Measurements from ENCODE around the gene CLEC10A.
"Not testable (repeated sequence)": the region's sequence is repeated elsewhere in the genome, so short reads cannot be mapped to it uniquely, and the experiment has no call there.

Gene CLEC10A, protein sequence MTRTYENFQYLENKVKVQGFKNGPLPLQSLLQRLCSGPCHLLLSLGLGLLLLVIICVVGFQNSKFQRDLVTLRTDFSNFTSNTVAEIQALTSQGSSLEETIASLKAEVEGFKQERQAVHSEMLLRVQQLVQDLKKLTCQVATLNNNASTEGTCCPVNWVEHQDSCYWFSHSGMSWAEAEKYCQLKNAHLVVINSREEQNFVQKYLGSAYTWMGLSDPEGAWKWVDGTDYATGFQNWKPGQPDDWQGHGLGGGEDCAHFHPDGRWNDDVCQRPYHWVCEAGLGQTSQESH

GRCh38 chr17:7079581-7080455 lies at the start of gene CLEC10A:
TSS of gene CLEC10A (minus strand) at chr17:7080251. CDS start at chr17:7078812, 1,439 bp downstream.
- in situ Hi-C loops (cut with HindIII; ENCODE audit: low pct_unique_long_range_greater_than_20kb, low sequenced_read_pairs), result no loop called here
- no peak for DNase-seq (ENCODE audit: low read depth in 1 of 2, low spot score in 1 of 2)
- TF ChIP-seq JUND (IDR thresholded peaks at IDR 0.05; ENCODE audit: low read depth), result no peak

- no peak for DNase-seq (ENCODE audit: low read depth in 1 of 2, low spot score in 1 of 2)
- no peak for TF ChIP-seq JUND (IDR thresholded peaks at IDR 0.05; ENCODE audit: low read depth)
- in situ Hi-C loops (cut with HindIII; ENCODE audit: low pct_unique_long_range_greater_than_20kb, low sequenced_read_pairs), result no loop called here
Observed at GRCh38 chr17:7129311-7129710, 49.3 kb upstream of the CLEC10A start.

- DNase-seq (ENCODE audit: low read depth in 1 of 2, low spot score in 1 of 2), result no peak
- in situ Hi-C loops (cut with HindIII; ENCODE audit: low pct_unique_long_range_greater_than_20kb, low sequenced_read_pairs), result no loop called here
- TF ChIP-seq JUND (IDR thresholded peaks at IDR 0.05; ENCODE audit: low read depth), result no peak
Observed at GRCh38 chr17:7128160-7128559, 48.1 kb upstream of the CLEC10A start.

- in situ Hi-C loops (cut with HindIII; ENCODE audit: low pct_unique_long_range_greater_than_20kb, low sequenced_read_pairs); DNase-seq (ENCODE audit: low read depth in 1 of 2, low spot score in 1 of 2): not testable (repeated sequence)
Observed at GRCh38 chr17:7127501-7127900, 47.5 kb upstream of the CLEC10A start.

- DNase-seq (ENCODE audit: low read depth in 1 of 2, low spot score in 1 of 2), result peak in 1 of 2 experiments; percentile 22
Observed at GRCh38 chr17:7126386-7126785, 46.3 kb upstream of the CLEC10A start.

DNA sequence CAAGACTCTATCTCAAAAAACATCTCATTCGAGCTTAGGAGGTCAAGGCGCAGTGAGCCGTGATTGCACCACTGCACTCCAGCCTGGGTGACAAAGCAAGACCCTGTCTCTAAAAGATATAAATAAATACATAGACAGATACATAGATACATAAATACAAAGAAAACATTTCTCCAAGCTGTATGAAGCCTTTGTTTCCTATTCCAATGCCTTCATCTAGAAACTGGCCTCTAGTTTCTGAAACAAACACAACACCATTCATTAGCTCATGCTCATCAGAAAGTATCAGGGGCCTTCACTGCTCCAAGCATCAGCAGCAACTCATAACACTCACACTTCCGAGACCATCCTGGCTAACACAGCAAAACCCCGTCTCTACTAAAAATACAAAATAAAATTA lies 44.9 kb upstream of the CLEC10A start:
- in situ Hi-C loops (cut with HindIII; ENCODE audit: low pct_unique_long_range_greater_than_20kb, low sequenced_read_pairs), result no loop called here
- DNase-seq (ENCODE audit: low read depth in 1 of 2, low spot score in 1 of 2), result no peak
- TF ChIP-seq JUND (IDR thresholded peaks at IDR 0.05; ENCODE audit: low read depth), result no peak

More at GRCh38 chr17:7126386-7126785, 46.3 kb upstream of the CLEC10A start:
- in situ Hi-C loops (cut with HindIII; ENCODE audit: low pct_unique_long_range_greater_than_20kb, low sequenced_read_pairs), result not testable (repeated sequence)

GRCh38 chr17:7123844-7124243 lies 43.8 kb upstream of the CLEC10A start:
- TF ChIP-seq JUND (IDR thresholded peaks at IDR 0.05; ENCODE audit: low read depth), result no peak
- in situ Hi-C loops (cut with HindIII; ENCODE audit: low pct_unique_long_range_greater_than_20kb, low sequenced_read_pairs), result no loop called here
- DNase-seq (ENCODE audit: low read depth in 1 of 2, low spot score in 1 of 2), result no peak

- no peak for TF ChIP-seq JUND (IDR thresholded peaks at IDR 0.05; ENCODE audit: low read depth)
- in situ Hi-C loops (cut with HindIII; ENCODE audit: low pct_unique_long_range_greater_than_20kb, low sequenced_read_pairs), result no loop called here
- DNase-seq (ENCODE audit: low read depth in 1 of 2, low spot score in 1 of 2), result no peak
Observed at GRCh38 chr17:7122381-7122780, 42.3 kb upstream of the CLEC10A start.

- in situ Hi-C loops (cut with HindIII; ENCODE audit: low pct_unique_long_range_greater_than_20kb, low sequenced_read_pairs); DNase-seq (ENCODE audit: low read depth in 1 of 2, low spot score in 1 of 2): not testable (repeated sequence)
Observed at GRCh38 chr17:7120635-7121034, 40.6 kb upstream of the CLEC10A start.

DNA sequence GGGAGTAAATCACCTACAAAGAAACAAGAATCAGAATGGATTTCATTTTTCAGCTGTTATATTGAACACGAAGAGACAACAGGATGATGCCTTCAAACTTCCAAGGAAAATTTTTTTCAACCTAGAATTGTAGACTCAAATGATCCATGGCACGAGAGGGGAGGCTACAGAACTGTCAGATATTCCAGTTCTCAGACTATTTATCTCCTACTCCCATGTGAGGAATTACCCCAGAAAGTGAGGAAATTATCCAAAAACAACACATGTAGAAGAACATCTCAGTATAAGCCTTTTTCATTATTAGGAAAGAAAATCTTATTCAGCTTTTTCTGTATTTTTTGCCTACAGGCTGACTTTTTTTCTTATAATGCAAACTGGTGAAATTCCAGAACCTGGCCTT lies 40.1 kb upstream of the CLEC10A start:
- no peak for DNase-seq (ENCODE audit: low read depth in 1 of 2, low spot score in 1 of 2)
- TF ChIP-seq JUND (IDR thresholded peaks at IDR 0.05; ENCODE audit: low read depth), result no peak
- in situ Hi-C loops (cut with HindIII; ENCODE audit: low pct_unique_long_range_greater_than_20kb, low sequenced_read_pairs), result no loop called here

DNA sequence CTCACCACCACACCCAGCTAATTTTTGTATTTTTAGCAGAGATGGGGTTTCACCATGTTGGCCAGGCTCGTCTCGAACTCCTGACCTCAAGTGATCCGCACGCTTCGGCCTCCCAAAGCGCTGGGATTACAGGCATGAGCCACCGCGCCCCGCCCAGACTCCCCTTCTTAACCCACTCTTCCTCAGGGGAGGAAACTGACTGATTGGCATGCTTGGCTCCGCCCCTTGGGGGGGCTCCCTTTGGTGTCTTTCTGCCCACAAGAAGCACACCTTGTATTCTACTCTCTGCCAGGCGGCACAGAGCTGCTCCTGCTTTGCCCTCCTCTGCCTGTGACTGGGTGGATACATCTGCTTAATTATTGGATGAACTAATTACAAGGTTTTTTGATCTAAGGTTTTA lies 39.3 kb upstream of the CLEC10A start:
- TF ChIP-seq JUND (IDR thresholded peaks at IDR 0.05; ENCODE audit: low read depth), result no peak
- in situ Hi-C loops (cut with HindIII; ENCODE audit: low pct_unique_long_range_greater_than_20kb, low sequenced_read_pairs), result no loop called here
- no peak for DNase-seq (ENCODE audit: low read depth in 1 of 2, low spot score in 1 of 2)

DNA sequence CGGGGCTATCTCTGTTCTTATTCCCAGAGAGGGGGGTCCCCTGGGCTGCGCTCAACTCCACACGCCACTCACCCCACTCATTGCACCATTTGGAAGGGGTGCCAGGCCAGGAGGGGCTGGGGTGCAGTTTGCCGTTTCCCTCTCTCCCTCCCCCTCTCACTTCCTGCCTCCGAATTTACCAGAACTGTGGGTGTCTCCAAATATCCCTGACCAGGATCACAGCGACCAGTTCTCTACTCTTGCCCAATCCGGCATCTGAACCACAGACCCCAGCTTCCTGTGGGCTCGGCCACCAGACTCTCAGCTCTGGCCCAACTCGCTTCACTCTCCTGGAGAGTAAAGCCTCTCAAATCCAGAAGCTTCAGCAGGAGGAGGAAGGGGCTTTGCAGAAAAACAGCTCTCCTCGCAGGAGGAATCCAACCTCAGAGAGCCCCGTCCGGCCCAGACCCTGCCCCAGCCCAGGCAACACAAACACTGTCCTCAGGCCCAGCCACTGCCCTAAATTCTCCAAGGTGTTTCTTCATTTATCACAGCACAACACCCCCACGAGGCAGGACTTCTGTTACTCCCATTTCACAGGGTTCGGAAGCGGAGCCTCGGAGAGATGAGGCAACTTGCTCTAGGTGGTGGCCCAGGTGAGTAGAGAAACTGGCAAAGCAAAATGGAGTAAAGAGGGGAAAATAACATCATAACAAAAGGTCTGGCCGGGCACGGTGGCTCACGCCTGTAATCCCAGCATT lies 35.0 kb upstream of the CLEC10A start:
- in situ Hi-C loops (cut with HindIII; ENCODE audit: low pct_unique_long_range_greater_than_20kb, low sequenced_read_pairs), result no loop called here
- no peak for TF ChIP-seq JUND (IDR thresholded peaks at IDR 0.05; ENCODE audit: low read depth)
- no peak for DNase-seq (ENCODE audit: low read depth in 1 of 2, low spot score in 1 of 2)
